NCI-H460 (cell line): ENCODE measurements around the gene FBXO24. TPM values are rescaled to one million over a fixed set of nuclear protein-coding genes. Genes with fewer than 3 reads are reported as not detected.
"Not testable (repeated sequence)": the region's sequence is repeated elsewhere in the genome, so short reads cannot be mapped to it uniquely, and the experiment has no call there.

Source experiments
- DNase-seq: peaks from one replicate; pipeline ENCODE4 v3.0.0-alpha.2; 2016; ENCODE audit warnings: low read depth; ENCODE audit errors: extremely low read depth
- total RNA-seq: library from RNA; depleted of rRNA; stranded (reverse); fragments of >200 nt; shearing (Covaris generic); gene quantifications from 2 replicates; pipeline ENCODE4 v1.2.3, GENCODE V29; 2014

Gene FBXO24
- total RNA-seq, 1 experiment from 2014 or later: 0.69 TPM

- DNase-seq: no peak
Measured at GRCh38 chr7:100556541-100556940, 29.6 kb upstream of the FBXO24 start.

GRCh38 chr7:100559127-100559526 lies 27.0 kb upstream of the FBXO24 start:
- no peak for DNase-seq

GRCh38 chr7:100561491-100562194 lies 24.5 kb upstream of the FBXO24 start:
- DNase-seq: no peak

- no peak for DNase-seq
Measured at GRCh38 chr7:100562195-100563099, 23.7 kb upstream of the FBXO24 start.

- no peak for DNase-seq
Measured at GRCh38 chr7:100563100-100563564, 23.0 kb upstream of the FBXO24 start.

- DNase-seq: peak; percentile 51
Measured at GRCh38 chr7:100563809-100564400, 22.2 kb upstream of the FBXO24 start.

GRCh38 chr7:100564405-100564804 lies 21.7 kb upstream of the FBXO24 start:
- DNase-seq: not testable (repeated sequence)

GRCh38 chr7:100565133-100565571 lies 21.0 kb upstream of the FBXO24 start:
- DNase-seq: no peak

- DNase-seq: no peak
Measured at GRCh38 chr7:100566018-100566531, 20.1 kb upstream of the FBXO24 start.

GRCh38 chr7:100567031-100567730 lies 18.9 kb upstream of the FBXO24 start:
- no peak for DNase-seq

- no peak for DNase-seq
Measured at GRCh38 chr7:100567751-100568175, 18.4 kb upstream of the FBXO24 start.

- DNase-seq: no peak
Measured at GRCh38 chr7:100568176-100568895, 17.8 kb upstream of the FBXO24 start.

GRCh38 chr7:100568896-100569844 lies 17.0 kb upstream of the FBXO24 start:
- no peak for DNase-seq

- no peak for DNase-seq
Measured at GRCh38 chr7:100570954-100571828, 14.9 kb upstream of the FBXO24 start.

- DNase-seq: no peak
Measured at GRCh38 chr7:100571829-100572116, 14.4 kb upstream of the FBXO24 start.

GRCh38 chr7:100572281-100572948 lies 13.7 kb upstream of the FBXO24 start:
- no peak for DNase-seq

- DNase-seq: no peak
Measured at GRCh38 chr7:100572949-100573675, 13.0 kb upstream of the FBXO24 start.
